K562 (cell line): ENCODE results near the gene MTMR12. TPM values are rescaled to one million over a fixed set of nuclear protein-coding genes. Genes with fewer than 3 reads are reported as not detected.

Experiments
- ARID1B ChIP-seq: fragments of 450-650 bp; IDR thresholded peaks from 2 replicates; pipeline ENCODE4 v1.6.1; 2016; ENCODE audit warnings: antibody characterized with exemption, mild to moderate bottlenecking, inconsistent platforms
- ATF4 ChIP-seq: fragments of 450-650 bp; formaldehyde crosslinking; IDR thresholded peaks from 2 replicates; pipeline ENCODE4 v1.4.0; 2022; ENCODE audit warnings: mild to moderate bottlenecking, moderate library complexity
- CBFA2T3 ChIP-seq: fragments of 450-650 bp; IDR thresholded peaks from 2 replicates; pipeline ENCODE4 v1.6.1; 2017
- ESRRA ChIP-seq: fragments of 450-650 bp; IDR thresholded peaks from 2 replicates; pipeline ENCODE4 v1.6.1; 2014; ENCODE audit warnings: low read depth, mild to moderate bottlenecking, moderate library complexity, borderline replicate concordance
- GTF2E2 ChIP-seq: fragments of 200-800 bp; sonication (Bioruptor generic); IDR thresholded peaks from 2 replicates; pipeline ENCODE4 v1.6.1; 2016; ENCODE audit warnings: missing genetic modification characterization, missing compliant biosample characterization
- HDGF ChIP-seq: fragments of 450-650 bp; IDR thresholded peaks from 2 replicates; pipeline ENCODE4 v1.6.1; 2016
- HNRNPUL1 ChIP-seq: fragments of 200-400 bp; formaldehyde crosslinking; IDR thresholded peaks from 2 replicates; pipeline ENCODE4 v1.6.1; 2017; ENCODE audit warnings: low read length
- JUN ChIP-seq, 2 experiments: sonication (generic) in 1 of 2; formaldehyde crosslinking in 1 of 2; IDR thresholded peaks; 2 replicates each; pipeline versions ENCODE4 v1.6.1 to v1.8.0; 2012 to 2022; ENCODE audit warnings: borderline replicate concordance in 2 of 2, mild to moderate bottlenecking in 2 of 2, improper control_type of control experiment in 1 of 2, low read depth in 1 of 2, low read length in 1 of 2, missing genetic modification reagents in 1 of 2
- MAFK ChIP-seq: IDR thresholded peaks from 2 replicates; pipeline ENCODE4 v1.6.1; 2011; ENCODE audit warnings: low read length, improper control_type of control experiment
- MCM5 ChIP-seq: fragments of 450-650 bp; IDR thresholded peaks from 2 replicates; pipeline ENCODE4 v1.6.1; 2016; ENCODE audit warnings: low read depth
- MIER1 ChIP-seq: fragments of 450-650 bp; IDR thresholded peaks from 2 replicates; pipeline ENCODE4 v1.6.1; 2016; ENCODE audit warnings: antibody characterized with exemption, mild to moderate bottlenecking, low read depth
- NCOR1 ChIP-seq: fragments of 450-650 bp; IDR thresholded peaks from 2 replicates; pipeline ENCODE4 v1.6.1; 2016; ENCODE audit warnings: mild to moderate bottlenecking, moderate library complexity
- NELFE ChIP-seq: IDR thresholded peaks from 2 replicates; pipeline ENCODE4 v1.6.1; 2011; ENCODE audit warnings: mild to moderate bottlenecking; ENCODE audit not compliant: insufficient read depth, insufficient read length
- NR3C1 ChIP-seq: sonication (generic); formaldehyde crosslinking; IDR thresholded peaks from 2 replicates; pipeline ENCODE4 v1.8.1; 2022; ENCODE audit warnings: missing genetic modification reagents
- SIN3A ChIP-seq, 2 experiments: fragments of 150-350 bp in 1 of 2; IDR thresholded peaks; 2 replicates each; pipeline ENCODE4 v1.6.1; 2011 to 2016; ENCODE audit warnings: borderline replicate concordance in 2 of 2, low read depth in 2 of 2, low read length in 2 of 2, mild to moderate bottlenecking in 2 of 2, moderate library complexity in 2 of 2; ENCODE audit not compliant: control insufficient read depth in 1 of 2
- TAL1 ChIP-seq: fragments of 450-650 bp; IDR thresholded peaks from 2 replicates; pipeline ENCODE4 v1.6.1; 2016; ENCODE audit warnings: mild to moderate bottlenecking
- TCF3 ChIP-seq: sonication (generic); formaldehyde crosslinking; IDR thresholded peaks from 2 replicates; pipeline ENCODE4 v1.4.0; 2020; ENCODE audit warnings: mild to moderate bottlenecking, missing genetic modification reagents
- TFE3 ChIP-seq: fragments of 450-650 bp; formaldehyde crosslinking; IDR thresholded peaks from 2 replicates; pipeline ENCODE4 v1.4.0; 2020; ENCODE audit warnings: mild to moderate bottlenecking, mixed read lengths
- ZEB2 ChIP-seq: fragments of 450-650 bp; IDR thresholded peaks from 2 replicates; pipeline ENCODE4 v1.6.1; 2016
- ZFP30 ChIP-seq: fragments of 250-450 bp; sonication (Bioruptor Pico); IDR thresholded peaks from 2 replicates; pipeline ENCODE4 v1.8.0; 2022; ENCODE audit warnings: moderate library complexity, mild to moderate bottlenecking, inconsistent platforms, borderline replicate concordance
- ZHX1 ChIP-seq: fragments of 150-350 bp; conservative IDR thresholded peaks from 2 replicates; pipeline ENCODE4 v1.6.1; 2014; ENCODE audit warnings: low read length
- ZKSCAN8 ChIP-seq: fragments of 200-800 bp; sonication (Bioruptor generic); IDR thresholded peaks from 2 replicates; pipeline ENCODE4 v1.6.1; 2016; ENCODE audit warnings: missing genetic modification characterization, missing compliant biosample characterization
- ZNF174 ChIP-seq: fragments of 250-450 bp; sonication (Bioruptor Pico); IDR thresholded peaks from 2 replicates; pipeline ENCODE4 v1.4.0; 2020; ENCODE audit warnings: mild to moderate bottlenecking
- ZNF436 ChIP-seq: fragments of 250-450, 450-650 bp; sonication (Bioruptor Pico); formaldehyde crosslinking; IDR thresholded peaks from 2 replicates; pipeline ENCODE4 v1.7.0; 2020; ENCODE audit warnings: mild to moderate bottlenecking
- ZNF740 ChIP-seq, 3 experiments: fragments of 200-800 bp in 1 of 3; sonication (Bioruptor generic) in 1 of 3; sonication (generic) in 1 of 3; formaldehyde crosslinking in 1 of 3; IDR thresholded peaks; 2 replicates each; pipeline versions ENCODE4 v1.6.1 to v1.8.0; 2016 to 2022; ENCODE audit warnings: mild to moderate bottlenecking in 2 of 3, missing compliant biosample characterization in 2 of 3, missing genetic modification characterization in 2 of 3, missing genetic modification reagents in 1 of 3
- polyA plus RNA-seq, 8 experiments: library from polyadenylated mRNA; depleted of rRNA in 4 of 8; stranded (reverse) in 5 of 8; unstranded in 3 of 8; fragments of >200 nt; fragmentation: Nextera tagmentation in 2 of 8; fragmentation: Illumina TruSeq in 1 of 8; extraction: Ambion mirVana in 2 of 8; extraction: Trizol in 1 of 8; gene quantifications; 2 replicates each; pipeline versions ENCODE4 v1.2.1 to v1.2.3, GENCODE V29; 2011 to 2014; ENCODE audit warnings: inconsistent platforms in 1 of 8, missing spikeins in 1 of 8
- total RNA-seq, 7 experiments: library from RNA; depleted of rRNA in 6 of 7; stranded (reverse); fragments of >200 nt in 6 of 7; fragmentation: Illumina TruSeq in 2 of 7; extraction: Trizol in 2 of 7; gene quantifications; 2 replicates each; pipeline versions ENCODE4 v1.2.1 to v1.2.3, GENCODE V29; 2011 to 2021; ENCODE audit warnings: low replicate concordance in 1 of 7

The MTMR12 gene
- total and polyA plus RNA-seq, 9 of the 15 experiments (the other 6 are each of a cell fraction or from before 2014, with no cell fraction given) = 4.0 to 28.7 (median 17.1) TPM

- no peak for TF ChIP-seq ZNF174 (CRISPR knock-in tag)
- TF ChIP-seq HDGF = no peak
- peak; percentile 23; the same call in 1 of the 2 replicates for TF ChIP-seq TCF3 (CRISPR knock-in tag)
- no peak for TF ChIP-seq ATF4 (CRISPR knock-in tag)
- 0 out of 2 replicates have a peak, but pooled peaks have one; percentile 11 for TF ChIP-seq MAFK
- 0 out of 2 replicates have a peak, but pooled peaks have one; percentile 39 for TF ChIP-seq ZEB2
- TF ChIP-seq NELFE = no peak
- peak; percentile 39; the same call in 1 of the 2 replicates for TF ChIP-seq ARID1B
- TF ChIP-seq GTF2E2 (tag) = no peak
- no peak for TF ChIP-seq MIER1
- TF ChIP-seq ZHX1 = no peak
- TF ChIP-seq SIN3A (IDR thresholded peaks at IDR 0.05; ENCODE audit: borderline replicate concordance in 2 of 2, control insufficient read depth in 1 of 2, low read depth in 2 of 2, low read length in 2 of 2) = no peak
- no peak for TF ChIP-seq MCM5
- TF ChIP-seq CBFA2T3 = peak; percentile 79
- TF ChIP-seq NR3C1 (CRISPR knock-in tag) = no peak
- no peak for TF ChIP-seq TFE3
- no peak for TF ChIP-seq JUN (IDR thresholded peaks at IDR 0.05; ENCODE audit: borderline replicate concordance, low read depth, low read length)
- TF ChIP-seq JUN (CRISPR knock-in tag; IDR thresholded peaks at IDR 0.05; ENCODE audit: borderline replicate concordance) = no peak
- TF ChIP-seq ZFP30 (CRISPR knock-in tag) = no peak
- TF ChIP-seq ESRRA = no peak
- no peak for TF ChIP-seq ZNF740 (CRISPR knock-in tag; IDR thresholded peaks at IDR 0.05)
- TF ChIP-seq ZNF740 (tag; IDR thresholded peaks at IDR 0.05) = no peak
- no peak for TF ChIP-seq HNRNPUL1
- TF ChIP-seq TAL1 = peak; percentile 57; the same call in 1 of the 2 replicates
- TF ChIP-seq ZKSCAN8 (CRISPR knock-in tag) = no peak
- no peak for TF ChIP-seq ZNF436 (CRISPR knock-in tag)
- peak; percentile 25; the same call in 1 of the 2 replicates for TF ChIP-seq NCOR1
These were observed 5.0 kb downstream of the MTMR12 start (continued) for GRCh38 chr5:32307769-32308194.
